Testis (tissue), 2 donors: Measurements from ENCODE around the gene KPNA3.

Experiments
- CTCF ChIP-seq, 3 experiments: fragments of 450-650 bp in 2 of 3; fragments of 200-600 bp in 1 of 3; sonication (generic) in 1 of 3; IDR thresholded peaks; one replicate each; pipeline ENCODE4 v1.5.1; 2016 to 2019; ENCODE audit warnings: antibody characterized with exemption in 3 of 3, mild to moderate bottlenecking in 2 of 3, moderate library complexity in 1 of 3
- POLR2A ChIP-seq: fragments of 450-650 bp; IDR thresholded peaks from one replicate; pipeline ENCODE4 v1.6.1; 2017; ENCODE audit warnings: antibody characterized with exemption, mild to moderate bottlenecking, moderate library complexity

GRCh38 chr13:49836516-49836915, 44.0 kb upstream of the KPNA3 start:
- TF ChIP-seq CTCF (IDR thresholded peaks at IDR 0.05) (no peak), POLR2A (no peak)
